NCI-H128 (cell line): ENCODE data around the gene S1PR3.

Experiments
- DNase-seq: peaks from one replicate; lab custom pipeline; 2025; ENCODE audit not compliant: unreplicated experiment; lab: John Stamatoyannopoulos, UW

The S1PR3 gene

GRCh38 chr9:88990729-88991065 lies 571 bp upstream of the S1PR3 start:
- DNase-seq = no peak

- DNase-seq = no peak
Observed at GRCh38 chr9:88992556-88992955, 1.3 kb downstream of the S1PR3 start.

GRCh38 chr9:88993327-88993726 lies 2.1 kb downstream of the S1PR3 start:
- no peak for DNase-seq

- DNase-seq = no peak
Observed at GRCh38 chr9:88993871-88994460, 2.7 kb downstream of the S1PR3 start.

GRCh38 chr9:88994469-88995199 lies 3.4 kb downstream of the S1PR3 start:
- DNase-seq = no peak

- no peak for DNase-seq
Observed at GRCh38 chr9:88995200-88995577, 3.9 kb downstream of the S1PR3 start.

GRCh38 chr9:88995627-88996026 lies 4.4 kb downstream of the S1PR3 start:
- DNase-seq = no peak

GRCh38 chr9:88996046-88996920 lies 5.0 kb downstream of the S1PR3 start:
- no peak for DNase-seq

GRCh38 chr9:88996921-88997235 lies 5.6 kb downstream of the S1PR3 start:
- no peak for DNase-seq

- DNase-seq = no peak
Observed at GRCh38 chr9:88997646-88998045, 6.4 kb downstream of the S1PR3 start.

GRCh38 chr9:88998503-88998902 lies 7.2 kb downstream of the S1PR3 start:
- no peak for DNase-seq

- DNase-seq = no peak
Observed at GRCh38 chr9:88998911-88999310, 7.6 kb downstream of the S1PR3 start.

GRCh38 chr9:89000371-89000781 lies 9.1 kb downstream of the S1PR3 start:
- no peak for DNase-seq

GRCh38 chr9:89000973-89001916 lies 10.0 kb downstream of the S1PR3 start:
- peak; percentile 79 for DNase-seq

- DNase-seq = no peak
Observed at GRCh38 chr9:89001917-89002540, 10.8 kb downstream of the S1PR3 start.

- no peak for DNase-seq
Observed at GRCh38 chr9:89002987-89003386, 11.7 kb downstream of the S1PR3 start.

GRCh38 chr9:89005323-89005722 lies 14.1 kb downstream of the S1PR3 start:
- DNase-seq = no peak

GRCh38 chr9:89006267-89006666 lies 15.0 kb downstream of the S1PR3 start:
- DNase-seq = no peak

GRCh38 chr9:89006996-89007967 lies 16.0 kb downstream of the S1PR3 start:
- DNase-seq = no peak
